ENCODE measurements around the gene WDR93. TPM values are rescaled to one million over a fixed set of nuclear protein-coding genes. Genes with fewer than 3 reads are reported as not detected.

Gene WDR93
- 0.30 TPM for polyA plus RNA-seq
- long read RNA-seq, donor 1: 0 reads
- long read RNA-seq, donor 2, partial matches to known transcripts: 1,823 of 1,997 reads
- long read RNA-seq, donor 2, other reads (novel, unspliced or antisense): 174 of 1,997 reads
- long read RNA-seq, donor 3: 0 reads
- long read RNA-seq, donor 4: 0 reads
- long read RNA-seq, donor 5: 0 reads
- long read RNA-seq, donor 6: 0 reads
- long read RNA-seq, donor 7: 0 reads
- long read RNA-seq, donor 8: 0 reads
- long read RNA-seq, donor 9: 0 reads
- long read RNA-seq, donor 10: 0 reads
- long read RNA-seq, donor 11: 0 reads

DNA sequence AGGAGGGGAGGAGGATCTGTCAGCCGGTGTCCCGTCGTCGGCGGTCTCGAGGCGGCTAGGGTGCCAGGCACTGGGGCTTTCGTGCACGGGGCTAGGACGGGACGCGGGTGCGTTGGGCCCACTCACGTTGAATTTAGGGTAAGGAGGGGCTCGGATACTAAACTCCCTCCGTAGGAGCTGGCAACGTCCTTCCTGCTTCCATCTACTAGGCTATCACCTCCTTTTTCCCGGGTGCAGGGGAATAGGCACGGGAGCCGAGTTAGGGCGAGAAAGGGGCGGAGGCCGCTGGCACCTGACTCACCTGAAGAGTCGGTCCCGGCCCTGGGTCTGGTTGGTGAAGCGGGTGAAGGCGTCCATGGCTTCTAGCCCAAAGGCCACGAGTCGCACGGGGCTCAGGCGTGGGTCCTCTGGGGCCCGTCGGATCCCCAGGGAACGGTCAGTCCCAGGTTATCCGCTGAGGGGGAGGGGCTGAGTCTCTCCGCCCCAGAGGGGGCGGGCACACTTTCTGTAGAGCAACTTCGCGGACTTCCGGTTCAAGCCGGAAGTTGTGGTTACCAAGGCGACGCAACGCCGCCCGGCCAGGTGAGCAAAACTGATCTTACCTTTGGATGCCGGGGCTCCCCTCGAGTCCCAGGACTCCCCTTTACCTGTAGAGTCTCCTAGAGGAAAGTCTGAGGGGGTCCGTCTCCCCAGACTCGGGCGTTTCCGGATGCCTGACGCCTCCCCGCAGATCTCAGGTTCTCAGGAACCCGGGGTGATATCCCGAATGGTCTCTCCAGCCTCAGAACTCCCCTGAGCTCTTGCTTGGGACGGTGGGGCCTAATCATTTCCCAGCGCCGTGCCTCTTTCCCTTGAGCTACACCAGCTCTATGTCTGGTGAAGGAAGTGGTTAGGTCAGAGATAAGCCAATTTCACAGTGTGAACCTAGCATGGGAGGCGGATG is at the start of gene WDR93, which contains the start of gene PEX11A:
TSS of gene WDR93 (plus strand) at position 536 of the 943 bp plus-strand sequence. CDS start 10,936 bp downstream, outside the sequence.
TSS of gene PEX11A (minus strand) at position 479 of the 943 bp plus-strand sequence. CDS start at position 357, 122 bp downstream.
- Histone ChIP-seq H3K9me3 (ENCODE audit: control insufficient read depth, low read depth, low read length) (no peaks in the 10 kb centered on the region), H3K4me1 (ENCODE audit: control insufficient read depth, insufficient read depth, low read length) (peaks cover 7% of the 10 kb centered on the region), H3K36me3 (ENCODE audit: control insufficient read depth, insufficient read depth, low read length) (peaks cover 5% of the 10 kb centered on the region), H3K4me3 (ENCODE audit: low read length) (peak within 1 kb of the TSS; percentile 96), H3K27me3 (ENCODE audit: control insufficient read depth, insufficient read depth, low read length) (no peaks in the 10 kb centered on the region), H3K27ac (ENCODE audit: low read length) (peak within 1 kb of the TSS; percentile 69)
- DNase-seq: peak; percentile 87 to 92
- 100% methylated on average over 1 of the region's 60 CpGs for WGBS (ENCODE audit: insufficient coverage, low lambda C conversion rate)

DNA sequence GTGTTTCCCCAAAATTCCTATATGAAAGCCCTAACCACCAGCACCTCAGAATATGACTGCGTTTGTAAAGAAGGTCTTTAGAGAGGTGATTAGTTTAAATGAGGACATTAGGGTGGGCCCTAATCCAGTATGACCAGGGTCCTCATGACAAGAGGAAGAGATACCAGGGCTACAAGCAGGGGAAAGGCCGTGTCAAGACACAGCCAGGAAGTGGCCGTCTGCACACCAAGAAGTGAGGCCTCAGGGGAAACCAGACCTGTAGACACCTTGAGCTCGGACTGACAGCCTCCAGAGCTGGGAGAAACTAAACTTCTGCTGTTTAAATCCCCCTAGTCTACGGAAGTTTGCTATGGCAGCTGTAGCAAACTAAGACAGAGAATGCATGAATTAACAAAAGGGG is 49.6 kb upstream of the WDR93 start:
- no peaks in the 10 kb centered on the region for H3K36me3 ChIP-seq (ENCODE audit: control insufficient read depth, insufficient read depth, low read length)
- no peak overlapping the region for H3K27ac ChIP-seq (ENCODE audit: low read length)
- no peaks in the 10 kb centered on the region for H3K9me3 ChIP-seq (ENCODE audit: control insufficient read depth, low read depth, low read length)
- H3K27me3 ChIP-seq (ENCODE audit: control insufficient read depth, insufficient read depth, low read length): no peaks in the 10 kb centered on the region
- H3K4me1 ChIP-seq (ENCODE audit: control insufficient read depth, insufficient read depth, low read length): no peaks in the 10 kb centered on the region
- no peak overlapping the region for H3K4me3 ChIP-seq (ENCODE audit: low read length)
- no CpG with 5 or more reads among the region's 5 CpGs for WGBS (ENCODE audit: insufficient coverage, low lambda C conversion rate)
- DNase-seq: no peak

DNA sequence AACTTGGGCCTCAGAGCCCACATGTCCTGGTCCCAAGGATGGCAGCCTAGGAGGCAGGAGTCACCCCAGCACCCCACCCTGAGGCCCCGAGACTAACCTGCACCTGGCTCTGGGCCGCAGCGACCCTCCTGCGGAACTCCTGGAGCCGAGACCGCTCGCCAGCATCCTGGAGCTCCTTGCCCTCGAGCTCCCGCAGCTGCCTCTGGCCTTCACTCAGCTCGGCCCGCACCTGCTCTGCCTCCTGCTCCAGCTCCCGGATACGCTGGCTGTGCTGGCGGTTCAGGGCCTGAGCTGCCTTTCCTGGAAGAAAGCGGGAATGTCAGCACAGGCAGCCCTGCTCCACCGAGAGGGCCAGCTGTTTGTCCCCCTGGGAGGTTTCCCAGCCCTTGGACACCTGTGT is 48.5 kb upstream of the WDR93 start:
- DNase-seq: no peak
- H3K4me1 ChIP-seq (ENCODE audit: control insufficient read depth, insufficient read depth, low read length): no peaks in the 10 kb centered on the region
- H3K27me3 ChIP-seq (ENCODE audit: control insufficient read depth, insufficient read depth, low read length): no peaks in the 10 kb centered on the region
- no peak overlapping the region for H3K4me3 ChIP-seq (ENCODE audit: low read length)
- H3K27ac ChIP-seq (ENCODE audit: low read length): no peak overlapping the region
- no CpG with 5 or more reads among the region's 16 CpGs for WGBS (ENCODE audit: insufficient coverage, low lambda C conversion rate)
- no peaks in the 10 kb centered on the region for H3K9me3 ChIP-seq (ENCODE audit: control insufficient read depth, low read depth, low read length)
- no peaks in the 10 kb centered on the region for H3K36me3 ChIP-seq (ENCODE audit: control insufficient read depth, insufficient read depth, low read length)

DNA sequence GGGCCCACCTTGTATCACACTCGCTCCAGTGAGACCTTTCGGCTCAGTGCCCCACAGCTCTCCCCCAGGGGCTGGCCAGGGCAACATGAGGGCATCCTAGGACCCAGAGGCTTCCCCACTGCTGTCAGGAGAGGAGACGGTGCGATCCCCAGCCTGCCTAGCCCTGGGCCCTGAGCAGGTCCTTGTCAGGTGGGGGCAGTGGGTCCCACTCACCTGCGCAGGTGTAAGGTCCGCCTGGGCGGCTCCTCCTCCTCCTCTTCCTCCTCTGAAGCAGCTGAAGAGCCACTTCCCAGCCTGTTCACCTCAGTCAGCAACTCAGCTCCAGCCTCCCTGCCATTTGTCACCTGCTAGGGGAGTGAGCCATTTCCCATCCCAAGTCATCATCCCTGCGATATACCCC is 44.9 kb upstream of the WDR93 start:
- H3K4me1 ChIP-seq (ENCODE audit: control insufficient read depth, insufficient read depth, low read length): no peaks in the 10 kb centered on the region
- no CpG with 5 or more reads among the region's 8 CpGs for WGBS (ENCODE audit: insufficient coverage, low lambda C conversion rate)
- no peak for DNase-seq
- H3K27me3 ChIP-seq (ENCODE audit: control insufficient read depth, insufficient read depth, low read length): no peaks in the 10 kb centered on the region
- H3K27ac ChIP-seq (ENCODE audit: low read length): no peak overlapping the region
- H3K9me3 ChIP-seq (ENCODE audit: control insufficient read depth, low read depth, low read length): no peaks in the 10 kb centered on the region
- no peak overlapping the region for H3K4me3 ChIP-seq (ENCODE audit: low read length)
- no peaks in the 10 kb centered on the region for H3K36me3 ChIP-seq (ENCODE audit: control insufficient read depth, insufficient read depth, low read length)

DNA sequence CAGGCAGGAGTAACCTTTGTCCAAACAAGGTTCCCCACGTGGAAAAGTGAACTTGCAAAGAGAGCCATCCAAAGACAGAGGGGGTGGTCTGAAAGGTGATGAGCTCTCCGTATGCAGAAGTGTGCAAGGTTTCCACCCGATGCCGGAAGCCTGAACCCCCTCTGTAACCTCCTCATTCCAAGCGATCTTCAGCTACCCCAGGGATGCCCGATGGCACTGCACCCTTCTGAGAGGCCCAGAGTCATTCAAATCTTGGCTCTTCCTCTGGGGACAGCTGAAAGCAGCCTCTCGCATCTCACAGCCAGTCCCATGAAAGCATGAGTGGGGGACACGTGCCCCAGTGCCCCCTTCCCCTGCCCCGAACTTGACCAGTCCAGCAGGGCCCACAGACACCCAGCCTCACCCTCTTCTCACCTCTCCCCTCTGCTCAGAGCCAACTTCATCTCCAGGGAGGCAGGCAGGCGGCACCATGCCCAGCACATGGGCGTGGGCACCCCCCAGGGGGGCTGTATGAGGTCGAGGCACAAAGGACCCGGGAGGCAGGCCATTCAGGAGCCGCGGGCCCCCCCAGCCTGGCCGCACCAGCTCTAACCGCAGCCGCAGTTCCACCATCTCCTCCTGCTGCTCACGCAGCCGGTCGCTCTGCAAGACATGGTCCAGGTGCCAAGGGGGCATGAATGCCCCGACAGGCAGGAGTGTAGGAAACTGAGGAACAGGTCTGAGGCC is 44.0 kb upstream of the WDR93 start:
- H3K36me3 ChIP-seq (ENCODE audit: control insufficient read depth, insufficient read depth, low read length): no peaks in the 10 kb centered on the region
- WGBS (ENCODE audit: insufficient coverage, low lambda C conversion rate): no CpG with 5 or more reads among the region's 22 CpGs
- no peak overlapping the region for H3K27ac ChIP-seq (ENCODE audit: low read length)
- no peaks in the 10 kb centered on the region for H3K27me3 ChIP-seq (ENCODE audit: control insufficient read depth, insufficient read depth, low read length)
- DNase-seq: no peak
- no peaks in the 10 kb centered on the region for H3K4me1 ChIP-seq (ENCODE audit: control insufficient read depth, insufficient read depth, low read length)
- no peak overlapping the region for H3K4me3 ChIP-seq (ENCODE audit: low read length)
- no peaks in the 10 kb centered on the region for H3K9me3 ChIP-seq (ENCODE audit: control insufficient read depth, low read depth, low read length)

DNA sequence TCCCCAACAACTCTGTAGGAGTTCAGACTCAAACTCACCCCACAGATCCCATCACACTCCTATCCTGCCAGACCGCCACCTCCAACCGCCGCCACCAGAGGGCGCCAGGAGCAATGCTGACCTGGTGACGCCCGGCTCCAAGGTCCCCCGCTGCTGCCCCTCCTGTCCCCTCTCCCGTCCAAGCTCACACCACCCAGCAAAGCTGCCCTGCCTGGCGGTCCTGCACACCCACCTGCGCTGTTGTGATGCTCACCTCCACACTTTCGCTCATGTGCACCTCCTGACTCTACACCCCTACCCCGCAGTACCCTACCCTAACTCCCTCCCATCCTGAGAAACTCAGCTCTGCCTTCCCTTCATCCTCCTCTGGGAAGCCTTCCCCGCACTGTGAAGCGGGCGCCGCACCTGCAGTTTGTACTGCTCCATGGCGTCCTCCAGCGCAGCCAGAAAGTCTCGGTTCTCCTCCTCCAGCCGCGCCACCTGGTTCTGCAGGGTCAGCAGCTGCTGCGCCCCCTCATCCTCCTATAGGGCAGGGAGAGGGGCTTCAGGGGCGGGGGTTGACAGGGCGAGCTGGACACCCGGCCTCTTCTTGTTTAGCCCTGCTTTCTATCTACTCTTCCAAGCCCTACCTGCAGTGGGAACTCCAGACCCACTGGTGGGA is 43.3 kb upstream of the WDR93 start:
- DNase-seq: peak; percentile 44 to 50
- WGBS (ENCODE audit: insufficient coverage, low lambda C conversion rate): no CpG with 5 or more reads among the region's 25 CpGs

DNA sequence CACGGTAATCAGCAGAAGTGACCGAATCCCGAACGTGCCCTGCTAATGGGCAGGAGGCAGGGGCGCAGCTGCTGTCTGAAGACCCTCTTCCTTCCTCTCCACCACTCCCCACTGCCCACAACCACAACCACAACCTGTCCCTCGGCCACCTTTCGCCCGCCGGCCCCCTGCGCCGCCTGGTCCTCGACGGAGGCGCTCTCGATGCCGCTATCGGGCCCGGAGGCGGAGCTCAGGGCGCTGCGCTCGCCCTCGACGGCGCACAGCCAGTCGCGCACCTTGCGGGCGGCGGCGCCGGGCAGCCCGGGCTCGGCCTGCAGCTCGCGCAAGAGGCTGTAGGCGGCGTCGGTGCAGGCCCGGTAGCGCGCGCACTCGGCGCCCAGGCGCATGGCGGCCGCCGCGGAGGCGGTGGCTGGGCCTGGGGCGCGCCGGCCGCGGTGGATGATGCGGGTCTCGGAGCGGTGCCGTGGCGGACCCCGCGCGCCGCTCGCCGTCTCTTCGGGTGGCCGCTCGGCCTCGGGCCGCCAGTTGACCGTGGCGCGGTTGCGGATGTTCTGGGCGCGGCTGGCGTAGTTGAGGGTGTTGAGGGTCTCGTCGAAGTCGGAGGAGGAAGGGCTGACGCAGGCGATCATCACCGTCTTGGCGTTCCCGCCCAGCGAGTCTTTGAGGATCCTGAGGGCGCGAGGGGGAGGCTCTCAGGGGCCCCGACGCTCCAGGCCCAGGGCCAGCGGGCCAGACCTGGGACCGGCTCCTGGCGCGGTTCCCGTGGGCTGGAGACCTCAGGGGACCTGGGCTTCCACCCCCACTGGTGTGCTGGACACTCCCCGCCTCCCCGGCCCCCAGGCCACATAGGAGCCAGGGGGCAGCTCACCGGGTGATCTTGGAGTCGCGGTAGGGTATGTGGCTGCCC is 42.3 kb upstream of the WDR93 start:
- H3K9me3 ChIP-seq (ENCODE audit: control insufficient read depth, low read depth, low read length): no peaks in the 10 kb centered on the region
- H3K27ac ChIP-seq (ENCODE audit: low read length): no peak overlapping the region
- no peak overlapping the region for H3K4me3 ChIP-seq (ENCODE audit: low read length)
- peaks cover 3% of the 10 kb centered on the region for H3K36me3 ChIP-seq (ENCODE audit: control insufficient read depth, insufficient read depth, low read length)
- WGBS (ENCODE audit: insufficient coverage, low lambda C conversion rate): no CpG with 5 or more reads among the region's 102 CpGs
- H3K4me1 ChIP-seq (ENCODE audit: control insufficient read depth, insufficient read depth, low read length): no peaks in the 10 kb centered on the region
- peaks cover 2% of the 10 kb centered on the region for H3K27me3 ChIP-seq (ENCODE audit: control insufficient read depth, insufficient read depth, low read length)
- no peak for DNase-seq

More for the DNA sequence above, 43.3 kb upstream of the WDR93 start:
- Histone ChIP-seq H3K4me1 (ENCODE audit: control insufficient read depth, insufficient read depth, low read length) (no peaks in the 10 kb centered on the region), H3K27ac (ENCODE audit: low read length) (no peak overlapping the region), H3K4me3 (ENCODE audit: low read length) (no peak overlapping the region), H3K36me3 (ENCODE audit: control insufficient read depth, insufficient read depth, low read length) (peaks cover 2% of the 10 kb centered on the region), H3K27me3 (ENCODE audit: control insufficient read depth, insufficient read depth, low read length) (no peaks in the 10 kb centered on the region), H3K9me3 (ENCODE audit: control insufficient read depth, low read depth, low read length) (no peaks in the 10 kb centered on the region)

DNA sequence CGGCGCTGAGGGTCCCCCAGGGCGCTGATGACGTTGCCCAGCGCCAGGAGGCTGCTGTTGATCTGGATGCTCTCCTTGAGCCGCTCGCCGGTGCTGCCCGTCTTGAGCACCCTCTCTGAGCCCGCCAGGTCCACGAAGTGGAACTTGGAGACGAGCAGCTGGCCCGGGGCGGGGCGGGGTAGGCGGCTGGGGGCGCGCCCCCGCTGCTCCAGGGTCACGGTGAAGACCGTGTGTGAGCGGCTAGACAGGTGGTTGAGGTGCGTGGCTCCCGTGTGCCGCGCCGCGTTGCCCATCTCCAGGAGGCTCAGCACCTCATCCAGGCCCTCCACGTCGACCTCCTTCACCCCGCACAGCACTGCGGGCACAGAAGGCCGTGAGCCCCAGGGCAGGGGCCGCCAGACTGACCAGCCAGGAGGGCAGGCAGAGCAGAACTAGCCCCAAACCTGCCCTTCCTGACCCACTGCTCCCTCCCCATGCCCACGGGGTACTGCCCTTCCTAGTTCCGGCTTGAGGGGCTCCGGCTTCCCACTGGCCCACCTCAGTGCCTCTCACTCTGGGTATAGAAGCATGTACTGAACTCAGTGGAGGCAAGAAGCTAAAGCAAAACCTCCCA is 41.5 kb upstream of the WDR93 start:
- no peak for DNase-seq
- Histone ChIP-seq H3K36me3 (ENCODE audit: control insufficient read depth, insufficient read depth, low read length) (peaks cover 3% of the 10 kb centered on the region), H3K4me3 (ENCODE audit: low read length) (no peak overlapping the region), H3K9me3 (ENCODE audit: control insufficient read depth, low read depth, low read length) (no peaks in the 10 kb centered on the region), H3K4me1 (ENCODE audit: control insufficient read depth, insufficient read depth, low read length) (peaks cover under 1% of the 10 kb centered on the region), H3K27me3 (ENCODE audit: control insufficient read depth, insufficient read depth, low read length) (peaks cover 4% of the 10 kb centered on the region), H3K27ac (ENCODE audit: low read length) (no peak overlapping the region)
- no CpG with 5 or more reads among the region's 37 CpGs for WGBS (ENCODE audit: insufficient coverage, low lambda C conversion rate)

DNA sequence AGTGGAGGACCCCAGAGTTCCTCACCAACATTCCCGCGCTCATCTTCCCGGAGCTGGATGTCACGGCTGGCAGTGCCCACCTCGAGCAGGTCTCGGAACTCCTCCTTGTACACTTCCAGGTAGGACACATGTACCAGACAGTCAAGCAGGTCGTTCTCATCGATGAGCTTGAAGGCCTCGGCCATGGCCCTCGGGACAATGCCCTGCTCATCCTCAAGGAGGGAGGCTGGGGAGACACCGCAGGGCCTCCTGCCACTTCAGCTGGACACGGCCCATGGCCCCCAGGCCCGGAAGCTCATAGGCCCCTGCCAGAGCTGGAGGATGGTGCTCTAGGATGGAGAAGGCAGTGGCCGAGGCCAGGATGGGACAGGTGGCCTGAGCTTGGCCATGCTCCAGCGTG is 40.9 kb upstream of the WDR93 start:
- DNase-seq: no peak
- Histone ChIP-seq H3K4me1 (ENCODE audit: control insufficient read depth, insufficient read depth, low read length) (peaks cover 6% of the 10 kb centered on the region), H3K9me3 (ENCODE audit: control insufficient read depth, low read depth, low read length) (no peaks in the 10 kb centered on the region), H3K27ac (ENCODE audit: low read length) (no peak overlapping the region), H3K4me3 (ENCODE audit: low read length) (no peak overlapping the region), H3K36me3 (ENCODE audit: control insufficient read depth, insufficient read depth, low read length) (peaks cover 3% of the 10 kb centered on the region), H3K27me3 (ENCODE audit: control insufficient read depth, insufficient read depth, low read length) (peaks cover 10% of the 10 kb centered on the region)
- no CpG with 5 or more reads among the region's 15 CpGs for WGBS (ENCODE audit: insufficient coverage, low lambda C conversion rate)
